ENCODE measurements around the gene MBNL1.

The MBNL1 gene

DNA sequence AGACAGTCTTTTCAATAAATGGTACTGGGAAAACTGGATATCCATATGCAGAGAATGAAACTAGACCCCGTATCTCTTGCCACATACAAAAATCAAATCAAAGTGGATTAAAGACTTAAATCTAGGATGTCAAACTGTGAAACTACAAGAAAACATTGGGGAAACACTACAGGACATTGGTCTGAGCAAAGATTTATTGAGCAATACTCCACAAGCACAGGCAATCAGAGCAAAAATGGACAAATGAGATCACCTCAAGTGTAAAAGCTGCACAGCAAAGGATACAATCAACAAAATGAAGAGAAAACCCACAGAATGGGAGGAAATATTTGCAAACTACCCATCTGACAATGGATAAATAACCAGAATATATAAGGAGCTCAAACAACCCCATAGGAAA lies 38.4 kb upstream of the MBNL1 start (continued):
- no peak for TF ChIP-seq ZNF416 (tag by site-specific recombination; IDR thresholded peaks at IDR 0.05)

DNA sequence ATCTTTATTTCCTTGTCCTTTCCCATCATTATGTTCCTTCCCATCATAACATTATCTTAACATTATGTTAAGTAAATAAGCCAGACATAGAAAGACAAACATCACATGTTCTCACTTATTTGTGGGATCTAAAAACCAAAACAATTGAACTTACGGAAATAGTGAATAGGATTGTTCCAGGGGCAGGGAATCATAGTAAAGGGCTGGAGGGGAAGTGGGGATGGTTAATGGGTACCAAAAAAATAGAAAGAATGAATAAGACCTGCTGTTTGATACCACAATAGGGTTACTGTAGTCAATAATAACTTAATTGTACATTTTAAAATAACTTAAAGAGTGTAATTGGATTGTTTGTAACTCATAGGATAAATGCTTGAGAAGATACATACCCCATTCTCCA lies 36.7 kb upstream of the MBNL1 start:
- Histone ChIP-seq H3K4me3 (ENCODE audit: low read depth, low read length) (no peak overlapping the region), H3K36me3 (ENCODE audit: control insufficient read depth in 2 of 2, insufficient read depth in 1 of 2, low read length in 2 of 2) (no peaks in the 10 kb centered on the region), H3K4me1 (ENCODE audit: control insufficient read depth, insufficient read depth, low read length) (0 out of 2 replicates have a peak, but pooled peaks cover 2% of the 10 kb centered on the region), H3K9me3 (ENCODE audit: control insufficient read depth, insufficient read depth, low read depth, low read length) (no peaks in the 10 kb centered on the region), H3K27ac (ENCODE audit: extremely low read depth, low read depth, low read length) (no peak overlapping the region)
- ChIA-PET CTCF (no interaction called here), POLR2A (no interaction called here)
- TF ChIP-seq WT1 (tag by site-specific recombination; IDR thresholded peaks at IDR 0.05) = no peak

DNA sequence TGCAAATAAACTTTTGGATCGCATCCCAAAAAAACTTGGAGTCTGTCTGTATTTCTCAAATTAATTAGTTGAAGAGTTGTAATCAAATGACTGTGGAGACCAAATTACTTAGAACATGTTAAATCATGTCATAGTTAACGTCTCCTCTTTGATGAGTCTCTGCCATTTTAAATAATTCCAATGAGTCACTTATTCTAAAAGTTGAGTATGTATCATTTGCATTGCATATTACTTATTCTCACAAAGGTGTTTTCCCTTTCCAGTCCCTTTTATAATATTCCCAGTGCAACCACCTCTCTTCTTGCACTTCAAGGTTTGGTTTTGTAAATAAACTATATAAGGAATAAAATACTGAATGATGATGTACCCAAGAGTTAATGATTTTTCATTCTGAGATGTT lies 36.0 kb upstream of the MBNL1 start:
- Histone ChIP-seq H3K36me3 (ENCODE audit: control insufficient read depth in 2 of 2, insufficient read depth in 1 of 2, low read length in 2 of 2) (no peaks in the 10 kb centered on the region), H3K4me3 (ENCODE audit: low read depth, low read length) (no peak overlapping the region), H3K9me3 (ENCODE audit: control insufficient read depth, insufficient read depth, low read depth, low read length) (no peaks in the 10 kb centered on the region), H3K27ac (ENCODE audit: extremely low read depth, low read depth, low read length) (no peak overlapping the region), H3K4me1 (ENCODE audit: control insufficient read depth, insufficient read depth, low read length) (0 out of 2 replicates have a peak, but pooled peaks cover 2% of the 10 kb centered on the region)
- ChIA-PET POLR2A (no interaction called here), CTCF (no interaction called here)
- TF ChIP-seq, protein P1, sequence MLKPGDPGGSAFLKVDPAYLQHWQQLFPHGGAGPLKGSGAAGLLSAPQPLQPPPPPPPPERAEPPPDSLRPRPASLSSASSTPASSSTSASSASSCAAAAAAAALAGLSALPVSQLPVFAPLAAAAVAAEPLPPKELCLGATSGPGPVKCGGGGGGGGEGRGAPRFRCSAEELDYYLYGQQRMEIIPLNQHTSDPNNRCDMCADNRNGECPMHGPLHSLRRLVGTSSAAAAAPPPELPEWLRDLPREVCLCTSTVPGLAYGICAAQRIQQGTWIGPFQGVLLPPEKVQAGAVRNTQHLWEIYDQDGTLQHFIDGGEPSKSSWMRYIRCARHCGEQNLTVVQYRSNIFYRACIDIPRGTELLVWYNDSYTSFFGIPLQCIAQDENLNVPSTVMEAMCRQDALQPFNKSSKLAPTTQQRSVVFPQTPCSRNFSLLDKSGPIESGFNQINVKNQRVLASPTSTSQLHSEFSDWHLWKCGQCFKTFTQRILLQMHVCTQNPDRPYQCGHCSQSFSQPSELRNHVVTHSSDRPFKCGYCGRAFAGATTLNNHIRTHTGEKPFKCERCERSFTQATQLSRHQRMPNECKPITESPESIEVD (tag by site-specific recombination; IDR thresholded peaks at IDR 0.05) = 0 out of 2 replicates have a peak, but pooled peaks have one; percentile 5
- no peak for TF ChIP-seq ZNF174 (tag by site-specific recombination; IDR thresholded peaks at IDR 0.05)
- TF ChIP-seq, protein P2, sequence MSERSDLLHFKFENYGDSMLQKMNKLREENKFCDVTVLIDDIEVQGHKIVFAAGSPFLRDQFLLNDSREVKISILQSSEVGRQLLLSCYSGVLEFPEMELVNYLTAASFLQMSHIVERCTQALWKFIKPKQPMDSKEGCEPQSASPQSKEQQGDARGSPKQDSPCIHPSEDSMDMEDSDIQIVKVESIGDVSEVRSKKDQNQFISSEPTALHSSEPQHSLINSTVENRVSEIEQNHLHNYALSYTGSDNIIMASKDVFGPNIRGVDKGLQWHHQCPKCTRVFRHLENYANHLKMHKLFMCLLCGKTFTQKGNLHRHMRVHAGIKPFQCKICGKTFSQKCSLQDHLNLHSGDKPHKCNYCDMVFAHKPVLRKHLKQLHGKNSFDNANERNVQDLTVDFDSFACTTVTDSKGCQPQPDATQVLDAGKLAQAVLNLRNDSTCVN (tag by site-specific recombination; optimal IDR thresholded peaks at IDR 0.05) = no peak

DNA sequence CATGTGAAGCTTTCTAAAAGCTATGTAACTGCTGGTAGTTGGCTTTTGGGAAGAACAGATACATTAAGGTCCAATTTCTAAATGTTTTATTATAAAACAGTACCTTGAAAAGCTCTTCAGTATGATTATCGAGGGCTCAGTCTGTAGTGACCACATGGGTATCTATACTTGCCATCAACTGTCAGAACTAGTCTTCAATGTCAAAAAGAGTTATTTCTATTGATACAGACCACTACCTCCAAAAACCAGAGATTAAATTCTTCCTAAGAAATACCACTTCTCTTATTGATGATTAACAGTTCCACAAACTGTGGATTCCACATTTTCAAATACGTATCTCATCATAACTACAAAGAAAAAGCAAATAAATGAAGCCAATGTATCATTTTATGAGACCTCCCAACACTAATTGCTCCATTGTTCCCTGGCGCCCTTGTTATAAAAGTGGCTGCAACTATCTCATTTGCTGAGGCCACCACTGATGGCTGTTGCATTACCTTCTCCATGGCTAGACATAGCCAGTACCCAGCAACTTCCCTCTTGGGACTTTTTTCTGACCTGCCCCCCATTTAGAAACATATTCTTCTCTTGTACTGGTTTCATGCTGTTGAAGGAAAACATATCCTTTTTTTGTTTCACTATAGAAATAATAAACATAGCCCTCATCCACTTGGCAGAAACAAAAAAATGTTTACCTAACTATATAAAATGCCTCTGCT lies 33.9 kb upstream of the MBNL1 start:
- Histone ChIP-seq H3K4me3 (ENCODE audit: low read depth, low read length) (no peak overlapping the region), H3K4me1 (ENCODE audit: control insufficient read depth, insufficient read depth, low read length) (0 out of 2 replicates have a peak, but pooled peaks cover 2% of the 10 kb centered on the region), H3K27ac (ENCODE audit: extremely low read depth, low read depth, low read length) (no peak overlapping the region), H3K36me3 (ENCODE audit: control insufficient read depth in 2 of 2, insufficient read depth in 1 of 2, low read length in 2 of 2) (no peaks in the 10 kb centered on the region), H3K9me3 (ENCODE audit: control insufficient read depth, insufficient read depth, low read depth, low read length) (no peaks in the 10 kb centered on the region)
- ChIA-PET POLR2A (no interaction called here), CTCF (no interaction called here)
- no peak for TF ChIP-seq ZNF621 (tag by site-specific recombination; IDR thresholded peaks at IDR 0.05)
- TF ChIP-seq ZNF16 (tag by site-specific recombination; IDR thresholded peaks at IDR 0.05; ENCODE audit: low read depth) = no peak
- TF ChIP-seq ZNF677 (tag by site-specific recombination; IDR thresholded peaks at IDR 0.05) = no peak
- no peak for TF ChIP-seq ZNF548 (tag by site-specific recombination; IDR thresholded peaks at IDR 0.05)
- no peak for TF ChIP-seq ZBTB21 (tag by site-specific recombination; IDR thresholded peaks at IDR 0.05)

DNA sequence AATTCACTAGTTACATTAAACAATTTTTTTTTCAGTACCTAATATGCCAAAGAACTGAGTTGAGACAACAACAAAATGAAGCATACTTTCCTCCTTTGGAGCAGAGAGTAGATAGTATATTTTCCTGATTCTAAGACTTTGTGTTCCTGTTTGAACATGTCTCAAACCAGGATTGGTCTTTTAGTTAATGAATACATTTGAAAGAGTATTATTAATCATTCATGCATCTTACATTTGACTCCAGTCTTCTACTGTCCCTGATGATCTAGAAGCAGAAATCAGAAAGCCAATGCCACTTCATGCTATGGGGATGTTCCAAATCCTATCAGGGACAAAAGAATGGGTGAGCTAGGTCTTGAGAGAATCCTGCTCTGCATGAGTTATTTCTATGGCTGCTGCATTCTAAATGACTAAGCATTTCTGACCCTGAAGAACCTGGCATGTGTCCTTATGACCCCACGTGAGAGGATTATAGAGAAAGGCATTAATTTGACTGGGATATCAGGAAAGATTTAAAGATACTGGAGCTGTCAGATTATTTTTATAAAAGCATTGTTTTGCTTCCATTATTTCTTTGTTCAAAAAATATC lies 32.9 kb upstream of the MBNL1 start:
- Histone ChIP-seq H3K27ac (ENCODE audit: extremely low read depth, low read depth, low read length) (no peak overlapping the region), H3K36me3 (ENCODE audit: control insufficient read depth in 2 of 2, insufficient read depth in 1 of 2, low read length in 2 of 2) (no peaks in the 10 kb centered on the region), H3K4me1 (ENCODE audit: control insufficient read depth, insufficient read depth, low read length) (0 out of 2 replicates have a peak, but pooled peaks cover 2% of the 10 kb centered on the region), H3K9me3 (ENCODE audit: control insufficient read depth, insufficient read depth, low read depth, low read length) (no peaks in the 10 kb centered on the region), H3K4me3 (ENCODE audit: low read depth, low read length) (no peak overlapping the region)
- ChIA-PET CTCF (no interaction called here), POLR2A (no interaction called here)
- TF ChIP-seq, protein P3, sequence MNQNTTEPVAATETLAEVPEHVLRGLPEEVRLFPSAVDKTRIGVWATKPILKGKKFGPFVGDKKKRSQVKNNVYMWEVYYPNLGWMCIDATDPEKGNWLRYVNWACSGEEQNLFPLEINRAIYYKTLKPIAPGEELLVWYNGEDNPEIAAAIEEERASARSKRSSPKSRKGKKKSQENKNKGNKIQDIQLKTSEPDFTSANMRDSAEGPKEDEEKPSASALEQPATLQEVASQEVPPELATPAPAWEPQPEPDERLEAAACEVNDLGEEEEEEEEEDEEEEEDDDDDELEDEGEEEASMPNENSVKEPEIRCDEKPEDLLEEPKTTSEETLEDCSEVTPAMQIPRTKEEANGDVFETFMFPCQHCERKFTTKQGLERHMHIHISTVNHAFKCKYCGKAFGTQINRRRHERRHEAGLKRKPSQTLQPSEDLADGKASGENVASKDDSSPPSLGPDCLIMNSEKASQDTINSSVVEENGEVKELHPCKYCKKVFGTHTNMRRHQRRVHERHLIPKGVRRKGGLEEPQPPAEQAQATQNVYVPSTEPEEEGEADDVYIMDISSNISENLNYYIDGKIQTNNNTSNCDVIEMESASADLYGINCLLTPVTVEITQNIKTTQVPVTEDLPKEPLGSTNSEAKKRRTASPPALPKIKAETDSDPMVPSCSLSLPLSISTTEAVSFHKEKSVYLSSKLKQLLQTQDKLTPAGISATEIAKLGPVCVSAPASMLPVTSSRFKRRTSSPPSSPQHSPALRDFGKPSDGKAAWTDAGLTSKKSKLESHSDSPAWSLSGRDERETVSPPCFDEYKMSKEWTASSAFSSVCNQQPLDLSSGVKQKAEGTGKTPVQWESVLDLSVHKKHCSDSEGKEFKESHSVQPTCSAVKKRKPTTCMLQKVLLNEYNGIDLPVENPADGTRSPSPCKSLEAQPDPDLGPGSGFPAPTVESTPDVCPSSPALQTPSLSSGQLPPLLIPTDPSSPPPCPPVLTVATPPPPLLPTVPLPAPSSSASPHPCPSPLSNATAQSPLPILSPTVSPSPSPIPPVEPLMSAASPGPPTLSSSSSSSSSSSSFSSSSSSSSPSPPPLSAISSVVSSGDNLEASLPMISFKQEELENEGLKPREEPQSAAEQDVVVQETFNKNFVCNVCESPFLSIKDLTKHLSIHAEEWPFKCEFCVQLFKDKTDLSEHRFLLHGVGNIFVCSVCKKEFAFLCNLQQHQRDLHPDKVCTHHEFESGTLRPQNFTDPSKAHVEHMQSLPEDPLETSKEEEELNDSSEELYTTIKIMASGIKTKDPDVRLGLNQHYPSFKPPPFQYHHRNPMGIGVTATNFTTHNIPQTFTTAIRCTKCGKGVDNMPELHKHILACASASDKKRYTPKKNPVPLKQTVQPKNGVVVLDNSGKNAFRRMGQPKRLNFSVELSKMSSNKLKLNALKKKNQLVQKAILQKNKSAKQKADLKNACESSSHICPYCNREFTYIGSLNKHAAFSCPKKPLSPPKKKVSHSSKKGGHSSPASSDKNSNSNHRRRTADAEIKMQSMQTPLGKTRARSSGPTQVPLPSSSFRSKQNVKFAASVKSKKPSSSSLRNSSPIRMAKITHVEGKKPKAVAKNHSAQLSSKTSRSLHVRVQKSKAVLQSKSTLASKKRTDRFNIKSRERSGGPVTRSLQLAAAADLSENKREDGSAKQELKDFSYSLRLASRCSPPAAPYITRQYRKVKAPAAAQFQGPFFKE (tag by site-specific recombination; IDR thresholded peaks at IDR 0.05; ENCODE audit: borderline replicate concordance) = no peak
- TF ChIP-seq ZNF311 (tag by site-specific recombination; IDR thresholded peaks at IDR 0.05; ENCODE audit: borderline replicate concordance) (no peak), ZNF114 (tag by site-specific recombination; IDR thresholded peaks at IDR 0.05) (no peak), ZNF157 (tag by site-specific recombination; IDR thresholded peaks at IDR 0.05) (no peak), RBAK (tag by site-specific recombination; IDR thresholded peaks at IDR 0.05) (no peak), ZNF19 (tag by site-specific recombination; IDR thresholded peaks at IDR 0.05; ENCODE audit: low read depth) (no peak), ZNF10 (tag by site-specific recombination; IDR thresholded peaks at IDR 0.05) (no peak)

All from HEK293 (cell line).